Heart left ventricle (tissue), 13 donors: Measurements from ENCODE around the gene PIGO.

ENCODE experiments used
- CTCF ChIP-seq, 12 donors: fragments of 200-600 bp; sonication (generic) in 4 of 12; IDR thresholded peaks; one replicate each; pipeline versions ENCODE4 v1.5.0 to v1.8.0; 2018 to 2022; ENCODE audit warnings: antibody characterized with exemption in 12 of 12, mild to moderate bottlenecking in 5 of 12
- POLR2A ChIP-seq, 2 donors: fragments of 450-650 bp; IDR thresholded peaks; one replicate each; pipeline ENCODE4 v1.6.1; 2017; ENCODE audit warnings: antibody characterized with exemption in 2 of 2, mild to moderate bottlenecking in 2 of 2, moderate library complexity in 2 of 2
- donor health status: ischemic (EF 13 %, LVEDD 7.1; RV severe dilation, severe dysfunction).
- donor health status: DM: no; HTN: yes; CAD: no.
- donor health status: DM: no; HTN: no; CAD: no.
- donor health status: ischemic (EF 25% LVEDD 6.9; RV normal size, moderate dysfunction).
- donor health status: ischemic (EF 25% LVEDD 5.7; RV mildly dilated, moderate dysfunction).
- donor health status: ischemic (EF 35%, LVEDD 5.7; RV mildly dilated, moderate dysfunction).
- donor health status: nonischemic (EF 11% LVEDD 7.7; RV severe dilation, severe dysfunction).
- donor health status: DM: yes; HTN: yes; CAD: no.
- donor health status: PGD.
- donor health status: ischemic (EF 29% LVEDD 5.4; RV normal size, mild dysfunction).
- donor health status: nonischemic (EF 23%, LVEDD 6.1; RV moderate dilation, normal function).

- TF ChIP-seq POLR2A (IDR thresholded peaks at IDR 0.05) = no peak
- no peak for TF ChIP-seq CTCF (IDR thresholded peaks at IDR 0.05)
Observed at GRCh38 chr9:35056571-35057270, 39.7 kb downstream of the PIGO start.
